Ishikawa (cell line): ENCODE data around the gene SLC16A8.
A peak's percentile ranks its signal among the peaks of the same experiment; 100 is the strongest.

Experiments
- CEBPB ChIP-seq: IDR thresholded peaks from 2 replicates; pipeline ENCODE4 v1.6.1; 2012
- CREB1 ChIP-seq: IDR thresholded peaks from 2 replicates; pipeline ENCODE4 v1.6.1; 2012; ENCODE audit warnings: low read depth
- EGR1 ChIP-seq: IDR thresholded peaks from 2 replicates; pipeline ENCODE4 v1.6.1; 2012
- EP300 ChIP-seq: IDR thresholded peaks from 2 replicates; pipeline ENCODE4 v1.6.1; 2012; ENCODE audit warnings: borderline replicate concordance
- FOXM1 ChIP-seq: IDR thresholded peaks from 2 replicates; pipeline ENCODE4 v1.6.1; 2012; ENCODE audit warnings: low read depth, borderline replicate concordance
- MAX ChIP-seq: IDR thresholded peaks from 2 replicates; pipeline ENCODE4 v1.6.1; 2012
- NFIC ChIP-seq: IDR thresholded peaks from 2 replicates; pipeline ENCODE4 v1.6.1; 2012
- RAD21 ChIP-seq: IDR thresholded peaks from 2 replicates; pipeline ENCODE4 v1.6.1; 2012; ENCODE audit warnings: low read depth
- REST ChIP-seq: IDR thresholded peaks from 2 replicates; pipeline ENCODE4 v1.6.1; 2012; ENCODE audit warnings: low read depth, mild to moderate bottlenecking
- TAF1 ChIP-seq: IDR thresholded peaks from 2 replicates; pipeline ENCODE4 v1.6.1; 2012; ENCODE audit warnings: low read depth, mild to moderate bottlenecking
- TCF12 ChIP-seq: IDR thresholded peaks from 2 replicates; pipeline ENCODE4 v1.6.1; 2012; ENCODE audit warnings: low read depth
- TEAD4 ChIP-seq: IDR thresholded peaks from 2 replicates; pipeline ENCODE4 v1.6.1; 2012
- USF1 ChIP-seq: IDR thresholded peaks from 2 replicates; pipeline ENCODE4 v1.6.1; 2012
- YY1 ChIP-seq: IDR thresholded peaks from 2 replicates; pipeline ENCODE4 v1.6.1; 2012; ENCODE audit warnings: low read depth
- ZBTB7A ChIP-seq: IDR thresholded peaks from 2 replicates; pipeline ENCODE4 v1.6.1; 2012; ENCODE audit warnings: low read depth

The SLC16A8 gene

DNA sequence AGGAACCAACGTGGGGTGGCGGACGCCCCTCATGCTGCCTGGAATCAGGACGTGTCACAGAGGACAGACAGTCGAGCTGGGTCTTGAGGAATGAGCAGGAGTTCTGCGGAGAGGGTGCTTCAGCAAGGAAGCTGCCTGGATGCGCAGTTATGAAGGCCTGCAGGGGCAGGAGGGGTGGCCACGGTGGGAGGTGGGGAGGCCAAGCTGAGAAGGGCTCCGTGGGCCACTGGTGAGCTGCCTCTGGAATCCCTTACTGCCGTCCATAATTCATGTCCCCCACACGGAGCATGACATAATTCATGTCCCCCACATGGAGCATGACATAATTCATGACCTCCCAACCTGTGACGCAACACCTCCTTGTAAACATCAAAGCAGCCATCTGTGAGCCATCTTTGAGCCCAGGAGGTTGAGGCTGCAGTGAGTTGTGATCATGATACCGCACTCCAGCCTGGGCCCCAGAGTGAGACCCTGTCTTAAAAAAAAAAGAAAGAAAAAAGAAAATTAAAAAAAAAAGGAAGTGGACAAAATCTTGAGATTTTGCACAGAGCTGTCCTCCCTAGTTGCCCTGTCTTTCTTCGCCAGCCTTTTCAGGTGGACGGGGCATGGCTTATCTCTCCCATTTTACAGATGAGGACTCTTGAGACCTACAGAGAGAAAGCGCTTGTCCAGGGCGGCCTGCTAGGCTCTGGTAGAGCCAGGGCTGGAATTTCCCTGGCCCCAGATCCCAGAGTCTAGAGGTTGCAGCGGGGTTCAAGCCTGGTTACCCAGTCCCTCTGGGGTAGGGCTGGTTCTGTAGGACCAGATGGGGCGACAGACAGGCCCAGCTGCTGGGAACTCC is 51.1 kb downstream of the SLC16A8 start:
- TF ChIP-seq CREB1 (no peak), ZBTB7A (no peak), EP300 (no peak), CEBPB (peak; percentile 88)

GRCh38 chr22:38031491-38031890 is 52.5 kb downstream of the SLC16A8 start:
- TF ChIP-seq REST = no peak

DNA sequence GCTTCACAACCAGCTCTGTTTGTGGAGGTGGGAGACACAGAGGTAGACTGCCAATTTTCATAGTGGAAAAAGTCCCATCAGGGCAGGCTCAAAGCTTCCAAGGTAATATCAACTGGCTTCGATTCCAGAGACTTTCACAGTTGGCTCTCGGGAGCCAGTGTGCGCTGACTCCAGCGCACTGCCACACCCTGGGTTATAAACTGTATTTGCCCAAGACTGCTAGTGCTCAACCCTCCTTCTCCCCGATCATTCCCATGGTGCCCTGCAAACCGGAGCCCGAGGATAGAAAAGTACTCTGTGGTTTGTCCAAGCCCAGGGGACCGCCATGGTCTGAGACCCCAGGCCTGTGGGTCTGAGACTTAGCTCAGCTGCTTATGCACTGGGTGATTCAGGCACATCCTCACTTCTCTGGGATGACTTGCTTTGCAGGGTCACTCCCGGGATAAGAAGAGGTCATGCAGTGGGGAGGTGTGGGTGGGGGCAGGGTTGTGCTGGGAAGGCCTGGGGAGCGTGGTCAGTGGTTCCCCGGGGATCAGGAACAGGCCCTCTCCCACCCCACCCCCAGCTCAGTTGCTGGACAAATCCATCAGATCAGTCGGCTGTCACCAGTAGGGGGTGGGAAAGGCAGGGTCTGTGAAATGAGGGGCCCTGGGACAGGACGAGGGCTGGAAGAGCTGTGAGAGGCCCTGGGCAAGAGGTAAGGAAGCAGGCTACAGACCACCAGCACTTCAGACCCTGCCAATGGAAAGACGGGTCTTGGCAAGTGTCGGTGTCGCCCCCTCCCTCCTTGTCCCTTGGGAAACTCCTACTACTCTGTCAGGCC is 53.5 kb downstream of the SLC16A8 start:
- TF ChIP-seq RAD21 = no peak
- no peak for TF ChIP-seq MAX
- no peak for TF ChIP-seq FOXM1
- no peak for TF ChIP-seq ZBTB7A

GRCh38 chr22:38029901-38030300 is 54.1 kb downstream of the SLC16A8 start:
- TF ChIP-seq TEAD4 (no peak), RAD21 (no peak), TAF1 (no peak), REST (no peak), YY1 (no peak), TCF12 (no peak), CREB1 (no peak), USF1 (no peak), NFIC (no peak), CEBPB (no peak), ZBTB7A (no peak), FOXM1 (no peak), MAX (no peak), EGR1 (no peak), EP300 (no peak)

DNA sequence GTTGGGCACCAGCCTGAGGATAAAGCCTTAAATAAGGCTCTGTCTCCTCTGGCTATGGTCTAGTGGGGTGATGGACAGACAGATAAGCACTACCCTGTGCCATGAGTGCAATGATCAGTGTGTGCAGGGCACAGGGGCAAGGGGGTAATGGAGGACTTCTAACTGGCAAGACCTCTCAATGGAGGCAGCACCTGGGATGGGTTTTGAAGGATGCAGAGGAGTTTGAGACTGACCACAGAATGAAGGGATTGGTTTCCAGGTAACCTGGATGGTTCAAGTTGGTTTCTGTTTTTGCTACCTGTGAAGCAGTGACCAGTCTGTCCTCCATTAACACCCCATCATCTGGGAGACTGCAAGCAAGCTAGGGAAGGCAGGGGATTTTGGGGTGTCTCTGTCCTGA is 54.6 kb downstream of the SLC16A8 start:
- TF ChIP-seq RAD21 = no peak
- no peak for TF ChIP-seq EGR1
- no peak for TF ChIP-seq USF1
- no peak for TF ChIP-seq REST
- no peak for TF ChIP-seq CEBPB
- TF ChIP-seq TAF1 = no peak
- no peak for TF ChIP-seq MAX
- no peak for TF ChIP-seq TCF12
- no peak for TF ChIP-seq EP300
- TF ChIP-seq YY1 = no peak
- no peak for TF ChIP-seq FOXM1
- no peak for TF ChIP-seq NFIC
- no peak for TF ChIP-seq ZBTB7A
- no peak for TF ChIP-seq TEAD4
